AG04450 (cell line): ENCODE results near the gene NEDD4. TPM values are rescaled to one million over a fixed set of nuclear protein-coding genes. Genes with fewer than 3 reads are reported as not detected.

Experiments used
- CTCF ChIA-PET: fragments of 300-600, 350-600 bp; formaldehyde crosslinking; extraction: SDS; loops from one replicate; lab custom pipeline; 2022; ENCODE audit warnings: antibody characterized with exemption, inconsistent platforms; lab: Charles Lee
- POLR2A ChIA-PET: fragments of 350-600 bp; formaldehyde crosslinking; extraction: SDS; loops from one replicate; lab custom pipeline; 2021; ENCODE audit warnings: antibody characterized with exemption, inconsistent platforms; lab: Yijun Ruan, JAX
- DNase-seq: peaks from one replicate; pipeline ENCODE4 v3.0.0-alpha.2; 2011; ENCODE audit warnings: low read depth, low spot score
- H3K27ac ChIP-seq: one replicate; pipeline ENCODE4 v1.5.1; 2012; ENCODE audit warnings: low read depth, low read length, control low read depth
- H3K27me3 ChIP-seq: one replicate; pipeline ENCODE4 v1.6.0; 2012; ENCODE audit warnings: low read length; ENCODE audit not compliant: control insufficient read depth, insufficient read depth
- H3K4me3 ChIP-seq: 2 replicates; pipeline ENCODE4 v1.5.1; 2011; ENCODE audit warnings: mild to moderate bottlenecking, low read depth, low read length, control low read depth
- H3K9me3 ChIP-seq: 2 replicates; pipeline ENCODE4 v1.5.1; 2012; ENCODE audit warnings: low read length; ENCODE audit not compliant: control insufficient read depth, insufficient read depth
- polyA plus RNA-seq: library from polyadenylated mRNA; depleted of rRNA; stranded (reverse); fragments of >200 nt; gene quantifications from 2 replicates; pipeline ENCODE4 v1.2.3, GENCODE V29; 2011
- small RNA-seq: library from RNA; depleted of rRNA; stranded (forward); fragments of <200 nt; gene quantifications from one replicate; pipeline ENCODE3, GENCODE V24; 2012; ENCODE audit warnings: low read depth; ENCODE audit not compliant: insufficient read length
- TF ChIP-seq, protein P1 (sequence below): IDR thresholded peaks from 2 replicates; pipeline ENCODE4 v1.5.1; 2011; ENCODE audit warnings: low read depth, low read length, control low read depth, inconsistent platforms

Gene NEDD4
- polyA plus RNA-seq, 1 experiment: 57.8 TPM

DNA sequence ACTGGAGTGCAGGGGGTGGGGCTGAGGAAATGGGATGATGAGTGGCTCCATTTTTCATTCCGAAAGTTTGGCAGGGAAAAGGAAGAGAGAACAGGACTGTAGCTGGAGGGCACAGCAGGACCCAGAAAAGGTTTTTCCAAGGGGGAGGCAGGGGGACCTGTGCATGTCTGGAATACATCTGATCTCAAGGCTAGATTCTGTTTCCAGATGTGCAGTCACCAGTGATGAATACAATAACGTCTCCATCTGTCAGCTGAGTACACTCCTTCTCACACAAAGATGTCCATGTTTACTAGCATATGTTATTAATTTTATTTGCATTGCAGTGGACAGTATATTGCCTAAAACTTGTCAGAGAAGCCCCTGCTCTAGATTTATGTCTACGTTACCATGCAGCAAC lies 210.5 kb downstream of the NEDD4 start:
- TF ChIP-seq, protein P1, sequence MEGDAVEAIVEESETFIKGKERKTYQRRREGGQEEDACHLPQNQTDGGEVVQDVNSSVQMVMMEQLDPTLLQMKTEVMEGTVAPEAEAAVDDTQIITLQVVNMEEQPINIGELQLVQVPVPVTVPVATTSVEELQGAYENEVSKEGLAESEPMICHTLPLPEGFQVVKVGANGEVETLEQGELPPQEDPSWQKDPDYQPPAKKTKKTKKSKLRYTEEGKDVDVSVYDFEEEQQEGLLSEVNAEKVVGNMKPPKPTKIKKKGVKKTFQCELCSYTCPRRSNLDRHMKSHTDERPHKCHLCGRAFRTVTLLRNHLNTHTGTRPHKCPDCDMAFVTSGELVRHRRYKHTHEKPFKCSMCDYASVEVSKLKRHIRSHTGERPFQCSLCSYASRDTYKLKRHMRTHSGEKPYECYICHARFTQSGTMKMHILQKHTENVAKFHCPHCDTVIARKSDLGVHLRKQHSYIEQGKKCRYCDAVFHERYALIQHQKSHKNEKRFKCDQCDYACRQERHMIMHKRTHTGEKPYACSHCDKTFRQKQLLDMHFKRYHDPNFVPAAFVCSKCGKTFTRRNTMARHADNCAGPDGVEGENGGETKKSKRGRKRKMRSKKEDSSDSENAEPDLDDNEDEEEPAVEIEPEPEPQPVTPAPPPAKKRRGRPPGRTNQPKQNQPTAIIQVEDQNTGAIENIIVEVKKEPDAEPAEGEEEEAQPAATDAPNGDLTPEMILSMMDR: no peak
- CTCF ChIA-PET: interaction anchor here (0.5 to 3.1 kb wide), 2 partner anchors 9 to 279 kb away, joined by 4 to 19 read pairs; no protein-coding TSS in a partner anchor
- Histone ChIP-seq H3K27me3 (no peaks in the 10 kb centered on the region), H3K4me3 (no peak overlapping the region), H3K27ac (no peak overlapping the region), H3K9me3 (peaks cover 4% of the 10 kb centered on the region)
- POLR2A ChIA-PET: no interaction called here
- DNase-seq: no peak

DNA sequence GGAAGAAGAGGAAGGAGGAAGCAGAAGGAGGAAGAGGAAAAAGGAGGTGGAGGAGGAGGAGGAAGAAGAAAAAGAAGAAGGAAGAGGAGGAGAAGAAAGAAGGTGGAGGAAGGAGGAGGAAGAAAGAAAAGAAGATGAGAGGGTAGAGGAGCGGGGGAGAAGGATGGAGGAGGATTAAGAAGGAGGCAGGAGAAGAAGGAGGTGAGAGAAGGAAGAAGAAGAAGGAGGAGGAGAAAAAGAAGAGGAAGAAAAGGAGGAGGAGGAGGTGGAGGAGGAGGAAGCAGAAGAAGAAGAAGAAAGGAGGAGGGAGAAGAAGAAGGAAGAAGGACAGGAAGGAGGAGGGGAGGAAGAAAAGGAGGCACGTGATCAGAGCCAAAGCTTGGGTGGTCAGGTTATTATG lies 213.1 kb downstream of the NEDD4 start:
- Histone ChIP-seq H3K4me3 (no peak overlapping the region), H3K9me3 (peaks cover 4% of the 10 kb centered on the region), H3K27me3 (peaks cover 12% of the 10 kb centered on the region), H3K27ac (no peak overlapping the region)
- CTCF ChIA-PET: no interaction called here
- no peak for DNase-seq
- TF ChIP-seq, protein P1: no peak
- POLR2A ChIA-PET: interaction anchor here (0.6 kb wide), 1 partner anchor 22 kb away, joined by 3 read pairs; no protein-coding TSS in a partner anchor

DNA sequence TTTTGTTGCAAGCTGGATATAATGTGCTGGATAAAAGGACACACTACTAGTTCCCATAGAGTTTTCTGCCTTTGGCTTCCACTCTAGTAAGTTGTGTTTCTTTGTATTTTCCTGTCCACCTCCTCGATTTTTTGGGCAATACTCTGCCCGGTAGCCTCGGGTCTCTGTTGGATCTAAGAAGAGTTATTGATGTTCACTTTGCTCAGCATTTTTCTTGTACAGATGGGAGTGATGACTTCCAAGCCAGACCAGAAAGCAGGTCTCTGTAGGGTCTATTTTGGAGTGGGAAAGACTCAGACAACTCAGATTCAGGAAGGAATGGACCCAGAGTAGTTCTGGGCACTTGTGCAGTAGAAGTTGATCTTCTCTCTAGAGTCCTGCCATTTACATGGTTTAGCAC lies 214.5 kb downstream of the NEDD4 start:
- TF ChIP-seq, protein P1: no peak

More for the DNA sequence above, 214.5 kb downstream of the NEDD4 start:
- DNase-seq: no peak
- H3K27ac ChIP-seq: no peak overlapping the region
- ChIA-PET POLR2A (no interaction called here), CTCF (interaction anchor here (1.1 kb wide), 1 partner anchor 10 kb away, joined by 3 read pairs; no protein-coding TSS in a partner anchor)
- H3K4me3 ChIP-seq: no peak overlapping the region
- peaks cover 4% of the 10 kb centered on the region for H3K9me3 ChIP-seq
- peaks cover 12% of the 10 kb centered on the region for H3K27me3 ChIP-seq

Small RNA genes within 50 kb of the gene (small RNA-seq; reads per million reads assigned to genes)
- not detected for gene RN7SL568P
